ENCODE results near the gene SERTAD3.

DNA sequence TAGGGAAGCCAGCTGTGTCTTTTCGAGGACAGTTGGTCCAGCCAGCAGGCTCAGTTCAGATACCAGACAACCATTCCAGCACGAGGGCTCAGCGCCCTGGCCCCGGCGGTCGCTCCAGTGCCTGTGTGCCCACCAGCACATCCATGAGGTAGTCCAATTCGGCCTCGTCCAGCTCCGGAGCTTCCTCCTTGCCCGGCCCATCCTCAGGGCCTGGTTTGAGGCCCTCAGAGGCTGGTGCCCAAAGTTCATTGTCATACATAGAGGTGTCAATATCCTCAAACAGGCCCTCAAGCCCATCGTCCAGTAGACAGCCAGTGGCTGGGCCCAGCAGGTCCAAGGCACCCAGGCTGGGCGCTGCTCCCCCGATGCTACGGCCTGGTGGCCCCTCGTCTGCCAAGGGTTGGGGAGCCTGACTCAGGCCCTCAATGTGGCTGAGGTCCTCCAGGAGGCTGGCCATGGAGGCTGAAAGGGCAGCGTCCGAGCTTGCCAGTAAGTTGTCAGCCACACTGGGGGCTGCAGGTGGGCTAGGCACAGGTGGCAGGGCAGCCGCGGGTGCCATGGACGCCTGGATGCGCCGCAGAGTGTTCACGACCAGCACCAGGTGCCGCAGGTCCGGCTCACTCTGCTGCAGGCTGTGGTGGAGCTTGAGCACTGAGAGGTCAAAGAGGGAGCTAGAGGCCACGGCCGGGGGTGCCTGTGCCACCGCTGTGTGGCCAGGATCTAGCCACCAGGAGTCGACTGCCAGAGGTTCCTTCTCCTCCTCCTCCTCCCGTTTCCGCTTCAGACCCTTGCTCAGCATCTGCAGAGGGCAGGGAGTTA, 21.2 kb downstream of the SERTAD3 start:
- TF ChIP-seq, protein P1, sequence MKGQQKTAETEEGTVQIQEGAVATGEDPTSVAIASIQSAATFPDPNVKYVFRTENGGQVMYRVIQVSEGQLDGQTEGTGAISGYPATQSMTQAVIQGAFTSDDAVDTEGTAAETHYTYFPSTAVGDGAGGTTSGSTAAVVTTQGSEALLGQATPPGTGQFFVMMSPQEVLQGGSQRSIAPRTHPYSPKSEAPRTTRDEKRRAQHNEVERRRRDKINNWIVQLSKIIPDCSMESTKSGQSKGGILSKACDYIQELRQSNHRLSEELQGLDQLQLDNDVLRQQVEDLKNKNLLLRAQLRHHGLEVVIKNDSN (IDR thresholded peaks at IDR 0.05; ENCODE audit: borderline replicate concordance, low read depth) = no peak
- TF ChIP-seq SMC3 (IDR thresholded peaks at IDR 0.05; ENCODE audit: low read depth, low read length) (no peak), EP300 (IDR thresholded peaks at IDR 0.05; ENCODE audit: borderline replicate concordance in 1 of 2, low read depth in 1 of 2, low read length in 1 of 2) (no peak), POLR2AphosphoS5 (IDR thresholded peaks at IDR 0.05; ENCODE audit: low read depth, low read length) (no peak), FOXM1 (IDR thresholded peaks at IDR 0.05; ENCODE audit: low read depth) (no peak), YY1 (IDR thresholded peaks at IDR 0.05; ENCODE audit: low read depth) (no peak), RAD21 (IDR thresholded peaks at IDR 0.05; ENCODE audit: low read length) (no peak), EZH2phosphoT487 (IDR thresholded peaks at IDR 0.05; ENCODE audit: borderline replicate concordance, low read depth) (no peak)
- TF ChIP-seq, protein P2, sequence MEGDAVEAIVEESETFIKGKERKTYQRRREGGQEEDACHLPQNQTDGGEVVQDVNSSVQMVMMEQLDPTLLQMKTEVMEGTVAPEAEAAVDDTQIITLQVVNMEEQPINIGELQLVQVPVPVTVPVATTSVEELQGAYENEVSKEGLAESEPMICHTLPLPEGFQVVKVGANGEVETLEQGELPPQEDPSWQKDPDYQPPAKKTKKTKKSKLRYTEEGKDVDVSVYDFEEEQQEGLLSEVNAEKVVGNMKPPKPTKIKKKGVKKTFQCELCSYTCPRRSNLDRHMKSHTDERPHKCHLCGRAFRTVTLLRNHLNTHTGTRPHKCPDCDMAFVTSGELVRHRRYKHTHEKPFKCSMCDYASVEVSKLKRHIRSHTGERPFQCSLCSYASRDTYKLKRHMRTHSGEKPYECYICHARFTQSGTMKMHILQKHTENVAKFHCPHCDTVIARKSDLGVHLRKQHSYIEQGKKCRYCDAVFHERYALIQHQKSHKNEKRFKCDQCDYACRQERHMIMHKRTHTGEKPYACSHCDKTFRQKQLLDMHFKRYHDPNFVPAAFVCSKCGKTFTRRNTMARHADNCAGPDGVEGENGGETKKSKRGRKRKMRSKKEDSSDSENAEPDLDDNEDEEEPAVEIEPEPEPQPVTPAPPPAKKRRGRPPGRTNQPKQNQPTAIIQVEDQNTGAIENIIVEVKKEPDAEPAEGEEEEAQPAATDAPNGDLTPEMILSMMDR (IDR thresholded peaks at IDR 0.05) = no peak
- TF ChIP-seq, protein P3, sequence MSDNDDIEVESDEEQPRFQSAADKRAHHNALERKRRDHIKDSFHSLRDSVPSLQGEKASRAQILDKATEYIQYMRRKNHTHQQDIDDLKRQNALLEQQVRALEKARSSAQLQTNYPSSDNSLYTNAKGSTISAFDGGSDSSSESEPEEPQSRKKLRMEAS (IDR thresholded peaks at IDR 0.05; ENCODE audit: low read depth) = no peak
- TF ChIP-seq, protein P4, sequence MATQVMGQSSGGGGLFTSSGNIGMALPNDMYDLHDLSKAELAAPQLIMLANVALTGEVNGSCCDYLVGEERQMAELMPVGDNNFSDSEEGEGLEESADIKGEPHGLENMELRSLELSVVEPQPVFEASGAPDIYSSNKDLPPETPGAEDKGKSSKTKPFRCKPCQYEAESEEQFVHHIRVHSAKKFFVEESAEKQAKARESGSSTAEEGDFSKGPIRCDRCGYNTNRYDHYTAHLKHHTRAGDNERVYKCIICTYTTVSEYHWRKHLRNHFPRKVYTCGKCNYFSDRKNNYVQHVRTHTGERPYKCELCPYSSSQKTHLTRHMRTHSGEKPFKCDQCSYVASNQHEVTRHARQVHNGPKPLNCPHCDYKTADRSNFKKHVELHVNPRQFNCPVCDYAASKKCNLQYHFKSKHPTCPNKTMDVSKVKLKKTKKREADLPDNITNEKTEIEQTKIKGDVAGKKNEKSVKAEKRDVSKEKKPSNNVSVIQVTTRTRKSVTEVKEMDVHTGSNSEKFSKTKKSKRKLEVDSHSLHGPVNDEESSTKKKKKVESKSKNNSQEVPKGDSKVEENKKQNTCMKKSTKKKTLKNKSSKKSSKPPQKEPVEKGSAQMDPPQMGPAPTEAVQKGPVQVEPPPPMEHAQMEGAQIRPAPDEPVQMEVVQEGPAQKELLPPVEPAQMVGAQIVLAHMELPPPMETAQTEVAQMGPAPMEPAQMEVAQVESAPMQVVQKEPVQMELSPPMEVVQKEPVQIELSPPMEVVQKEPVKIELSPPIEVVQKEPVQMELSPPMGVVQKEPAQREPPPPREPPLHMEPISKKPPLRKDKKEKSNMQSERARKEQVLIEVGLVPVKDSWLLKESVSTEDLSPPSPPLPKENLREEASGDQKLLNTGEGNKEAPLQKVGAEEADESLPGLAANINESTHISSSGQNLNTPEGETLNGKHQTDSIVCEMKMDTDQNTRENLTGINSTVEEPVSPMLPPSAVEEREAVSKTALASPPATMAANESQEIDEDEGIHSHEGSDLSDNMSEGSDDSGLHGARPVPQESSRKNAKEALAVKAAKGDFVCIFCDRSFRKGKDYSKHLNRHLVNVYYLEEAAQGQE (IDR thresholded peaks at IDR 0.05; ENCODE audit: low read depth, low read length) = no peak
- TF ChIP-seq, protein P5, sequence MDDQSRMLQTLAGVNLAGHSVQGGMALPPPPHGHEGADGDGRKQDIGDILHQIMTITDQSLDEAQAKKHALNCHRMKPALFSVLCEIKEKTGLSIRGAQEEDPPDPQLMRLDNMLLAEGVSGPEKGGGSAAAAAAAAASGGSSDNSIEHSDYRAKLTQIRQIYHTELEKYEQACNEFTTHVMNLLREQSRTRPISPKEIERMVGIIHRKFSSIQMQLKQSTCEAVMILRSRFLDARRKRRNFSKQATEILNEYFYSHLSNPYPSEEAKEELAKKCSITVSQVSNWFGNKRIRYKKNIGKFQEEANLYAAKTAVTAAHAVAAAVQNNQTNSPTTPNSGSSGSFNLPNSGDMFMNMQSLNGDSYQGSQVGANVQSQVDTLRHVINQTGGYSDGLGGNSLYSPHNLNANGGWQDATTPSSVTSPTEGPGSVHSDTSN (IDR thresholded peaks at IDR 0.05) = no peak

All from SK-N-SH (cell line).